Measurements from ENCODE around the gene HPGDS.
"Not testable (repeated sequence)": the region's sequence is repeated elsewhere in the genome, so short reads cannot be mapped to it uniquely, and the experiment has no call there.

Gene HPGDS

GRCh38 chr4:94325835-94326234, 16.8 kb downstream of the HPGDS start:
- no peak for DNase-seq

GRCh38 chr4:94319927-94320326, 22.7 kb downstream of the HPGDS start:
- DNase-seq: not testable (repeated sequence)

- no peak for DNase-seq
These were observed 35.3 kb downstream of the HPGDS start for GRCh38 chr4:94307231-94307871.

- DNase-seq: no peak
These were observed 35.9 kb downstream of the HPGDS start for GRCh38 chr4:94306713-94307112.

- DNase-seq: no peak
These were observed 37.0 kb downstream of the HPGDS start for GRCh38 chr4:94305466-94306225.

GRCh38 chr4:94304365-94304971, 38.2 kb downstream of the HPGDS start:
- DNase-seq: peak in 2 of 56 donors; percentile 11

- DNase-seq: no peak
These were observed 40.4 kb downstream of the HPGDS start for GRCh38 chr4:94302191-94302590.

GRCh38 chr4:94298725-94299252, 43.8 kb downstream of the HPGDS start:
- DNase-seq: no peak

- DNase-seq: not testable (repeated sequence)
These were observed 47.2 kb downstream of the HPGDS start for GRCh38 chr4:94295473-94295872.

- not testable (repeated sequence) for DNase-seq
These were observed 48.7 kb downstream of the HPGDS start for GRCh38 chr4:94293981-94294380.

- DNase-seq: no peak
These were observed 52.4 kb downstream of the HPGDS start for GRCh38 chr4:94290245-94290644.

GRCh38 chr4:94285666-94286065, 57.0 kb downstream of the HPGDS start:
- no peak for DNase-seq

- DNase-seq: no peak
These were observed 57.7 kb downstream of the HPGDS start for GRCh38 chr4:94284889-94285288.

GRCh38 chr4:94278781-94279180, 63.9 kb downstream of the HPGDS start:
- no peak for DNase-seq

GRCh38 chr4:94277534-94277933, 65.1 kb downstream of the HPGDS start:
- no peak for DNase-seq

GRCh38 chr4:94276204-94276603, 66.4 kb downstream of the HPGDS start:
- DNase-seq: no peak

- DNase-seq: no peak
These were observed 67.7 kb downstream of the HPGDS start for GRCh38 chr4:94274912-94275311.

GRCh38 chr4:94271248-94271647, 71.4 kb downstream of the HPGDS start:
- no peak for DNase-seq

- DNase-seq: no peak
These were observed 75.6 kb downstream of the HPGDS start for GRCh38 chr4:94267037-94267436.

GRCh38 chr4:94262163-94263016, 80.2 kb downstream of the HPGDS start:
- DNase-seq: no peak

GRCh38 chr4:94256828-94257227, 85.8 kb downstream of the HPGDS start:
- no peak for DNase-seq

All from amygdala (tissue), 56 donors.